A549 (cell line): ENCODE measurements around the gene MSANTD1. TPM values are rescaled to one million over a fixed set of nuclear protein-coding genes. Genes with fewer than 3 reads are reported as not detected.

ENCODE experiments used
- ATAC-seq, 2 experiments: fragments of 200-7000 bp in 1 of 2; fragments of >200 bp in 1 of 2; cut with Nextera tagmentation in 1 of 2; cut with Tn5 transposase in 1 of 2; 3 replicates each; pipeline versions ENCODE4 v1.8.0 to v1.9.1; 2018 to 2020; ENCODE audit warnings: mild to moderate bottlenecking in 1 of 2, moderate library complexity in 1 of 2
- CTCF ChIA-PET: fragments of 300-600 bp; sonication (Branson Sonifier 250); formaldehyde crosslinking; extraction: SDS; loops from one replicate; lab custom pipeline; 2021; ENCODE audit warnings: antibody characterized with exemption, inconsistent platforms; lab: Yijun Ruan, JAX
- POLR2A ChIA-PET: fragments of 350-600 bp; formaldehyde crosslinking; extraction: SDS; loops from one replicate; lab custom pipeline; 2021; ENCODE audit warnings: antibody characterized with exemption, inconsistent platforms; lab: Yijun Ruan, JAX
- DNase-seq, 2 experiments: peaks; one replicate each; pipeline versions ENCODE4 v3.0.0 to v3.0.0-alpha.2; 2011 to 2016; ENCODE audit warnings: low read depth in 1 of 2, low spot score in 1 of 2
- FAIRE-seq: peaks from 2 replicates; lab custom pipeline; 2011; peaks lifted over from hg19 to GRCh38; lab: Jason Lieb, UNC
- H3K27ac ChIP-seq, 2 experiments: fragments of >200 bp; sonication (Bioruptor Twin); formaldehyde crosslinking; 3 replicates each; pipeline ENCODE4 v1.5.1; 2016 to 2017
- H3K4me1 ChIP-seq: fragments of >200 bp; sonication (Bioruptor Twin); formaldehyde crosslinking; 3 replicates; pipeline ENCODE4 v1.6.1; 2016
- H3K4me2 ChIP-seq: fragments of >200 bp; sonication (Bioruptor Twin); formaldehyde crosslinking; 3 replicates; pipeline ENCODE4 v1.6.1; 2016
- H3K4me3 ChIP-seq: fragments of >200 bp; sonication (Bioruptor Twin); formaldehyde crosslinking; 3 replicates; pipeline ENCODE4 v1.5.1; 2016
- H3K9me3 ChIP-seq: fragments of >200 bp; sonication (Bioruptor Twin); formaldehyde crosslinking; 3 replicates; pipeline ENCODE4 v1.6.1; 2016
- CBX2 ChIP-seq: fragments of 200-600 bp; sonication (generic); IDR thresholded peaks from 2 replicates; pipeline ENCODE4 v1.6.1; 2016; ENCODE audit warnings: low read depth, mild to moderate bottlenecking, borderline replicate concordance
- EHF ChIP-seq: fragments of 250-450 bp; sonication (Bioruptor Pico); IDR thresholded peaks from 2 replicates; pipeline ENCODE4 v1.5.0; 2020; ENCODE audit warnings: mild to moderate bottlenecking
- GATA3 ChIP-seq: IDR thresholded peaks from 2 replicates; pipeline ENCODE4 v1.6.1; 2012; ENCODE audit warnings: borderline replicate concordance
- HEYL ChIP-seq: fragments of 250-450 bp; sonication (Bioruptor Pico); IDR thresholded peaks from 2 replicates; pipeline ENCODE4 v1.8.0; 2021; ENCODE audit warnings: mild to moderate bottlenecking, moderate library complexity
- HOXA7 ChIP-seq: fragments of 250-450 bp; sonication (Bioruptor Pico); IDR thresholded peaks from 2 replicates; pipeline ENCODE4 v1.5.0; 2020; ENCODE audit warnings: mild to moderate bottlenecking, moderate library complexity
- HOXB13 ChIP-seq: fragments of 250-450 bp; sonication (Bioruptor Pico); IDR thresholded peaks from 2 replicates; pipeline ENCODE4 v1.5.0; 2020; ENCODE audit warnings: low read depth, mild to moderate bottlenecking, moderate library complexity
- HOXB5 ChIP-seq: fragments of 250-450 bp; sonication (Bioruptor Pico); IDR thresholded peaks from 2 replicates; pipeline ENCODE4 v1.5.0; 2020; ENCODE audit warnings: mild to moderate bottlenecking, moderate library complexity
- JUNB ChIP-seq: fragments of >200 bp; sonication (Bioruptor Twin); formaldehyde crosslinking; IDR thresholded peaks from 2 replicates; pipeline ENCODE4 v1.6.1; 2016
- KDM1A ChIP-seq: fragments of 200-600 bp; sonication (generic); IDR thresholded peaks from 2 replicates; pipeline ENCODE4 v1.6.1; 2016; ENCODE audit warnings: low read depth, mild to moderate bottlenecking
- KDM5A ChIP-seq: fragments of 200-600 bp; sonication (generic); IDR thresholded peaks from 2 replicates; pipeline ENCODE4 v1.6.1; 2016; ENCODE audit warnings: antibody characterized with exemption, mild to moderate bottlenecking
- MAFK ChIP-seq: fragments of 450-650 bp; IDR thresholded peaks from 2 replicates; pipeline ENCODE4 v1.6.1; 2014; ENCODE audit not compliant: partially characterized antibody
- MYC ChIP-seq: IDR thresholded peaks from 2 replicates; pipeline ENCODE4 v1.6.1; 2012; ENCODE audit warnings: mild to moderate bottlenecking, inconsistent platforms, low read length, improper control_type of control experiment, borderline replicate concordance
- NR3C1 ChIP-seq: fragments of >200 bp; sonication (Bioruptor Twin); formaldehyde crosslinking; IDR thresholded peaks from 3 replicates; pipeline ENCODE4 v1.6.1; 2017
- PHF8 ChIP-seq: fragments of 200-600 bp; sonication (generic); IDR thresholded peaks from 2 replicates; pipeline ENCODE4 v1.6.1; 2016; ENCODE audit warnings: low read depth, mild to moderate bottlenecking, antibody characterized with exemption, moderate library complexity, borderline replicate concordance
- POLR2A ChIP-seq: IDR thresholded peaks from 2 replicates; pipeline ENCODE4 v1.6.1; 2012; ENCODE audit warnings: mild to moderate bottlenecking, low read length
- RARB ChIP-seq: fragments of 250-450 bp; sonication (Bioruptor Pico); IDR thresholded peaks from 2 replicates; pipeline ENCODE4 v1.8.0; 2021; ENCODE audit warnings: mild to moderate bottlenecking, moderate library complexity
- RFX5 ChIP-seq: fragments of 450-650 bp; IDR thresholded peaks from 2 replicates; pipeline ENCODE4 v1.7.1; 2014; ENCODE audit warnings: antibody characterized with exemption, mild to moderate bottlenecking, moderate library complexity
- RNF2 ChIP-seq: fragments of 200-600 bp; sonication (generic); IDR thresholded peaks from 2 replicates; pipeline ENCODE4 v1.6.1; 2016; ENCODE audit warnings: low read depth, mild to moderate bottlenecking, antibody characterized with exemption, moderate library complexity, borderline replicate concordance
- SMC3 ChIP-seq: fragments of >200 bp; sonication (Bioruptor Twin); formaldehyde crosslinking; IDR thresholded peaks from 3 replicates; pipeline ENCODE4 v1.6.1; 2018; ENCODE audit warnings: inconsistent platforms
- TFCP2L1 ChIP-seq: fragments of 250-450 bp; sonication (Bioruptor Pico); IDR thresholded peaks from 2 replicates; pipeline ENCODE4 v1.5.0; 2021; ENCODE audit warnings: mild to moderate bottlenecking
- ZFP36 ChIP-seq: fragments of 450-650 bp; IDR thresholded peaks from 2 replicates; pipeline ENCODE4 v1.6.1; 2014; ENCODE audit warnings: borderline replicate concordance; ENCODE audit not compliant: partially characterized antibody
- WGBS: methylation state at CpG from one replicate; pipeline ENCODE4 v1.1.6; 2017; ENCODE audit errors: missing lambda C conversion rate; 5-methylcytosine and 5-hydroxymethylcytosine counted together
- polyA plus RNA-seq, 4 experiments: library from polyadenylated mRNA; depleted of rRNA in 3 of 4; stranded (reverse); fragments of >200 nt; fragmentation: RNase III in 1 of 4; extraction: RNeasy Plus Mini Kit Qiagen cat#74134 plus additional on column Dnase treatment in 1 of 4; gene quantifications; 2 replicates in 3 of 4; 3 replicates in 1 of 4; pipeline ENCODE4 v1.2.3, GENCODE V29; 2011 to 2017
- TF ChIP-seq, protein P1 (sequence below): fragments of >200 bp; sonication (Bioruptor Twin); formaldehyde crosslinking; IDR thresholded peaks from 3 replicates; pipeline ENCODE4 v1.6.1; 2016
- TF ChIP-seq, protein P2 (sequence below): fragments of >200 bp; sonication (Bioruptor Twin); formaldehyde crosslinking; IDR thresholded peaks from 3 replicates; pipeline ENCODE4 v1.5.1; 2016
- TF ChIP-seq, protein P3 (sequence below): IDR thresholded peaks from 2 replicates; pipeline ENCODE4 v1.6.1; 2012

MSANTD1 gene
- polyA plus RNA-seq, 2 of the 4 experiments (the other 2 are of a cell fraction): 0.08 to 0.12 TPM

DNA sequence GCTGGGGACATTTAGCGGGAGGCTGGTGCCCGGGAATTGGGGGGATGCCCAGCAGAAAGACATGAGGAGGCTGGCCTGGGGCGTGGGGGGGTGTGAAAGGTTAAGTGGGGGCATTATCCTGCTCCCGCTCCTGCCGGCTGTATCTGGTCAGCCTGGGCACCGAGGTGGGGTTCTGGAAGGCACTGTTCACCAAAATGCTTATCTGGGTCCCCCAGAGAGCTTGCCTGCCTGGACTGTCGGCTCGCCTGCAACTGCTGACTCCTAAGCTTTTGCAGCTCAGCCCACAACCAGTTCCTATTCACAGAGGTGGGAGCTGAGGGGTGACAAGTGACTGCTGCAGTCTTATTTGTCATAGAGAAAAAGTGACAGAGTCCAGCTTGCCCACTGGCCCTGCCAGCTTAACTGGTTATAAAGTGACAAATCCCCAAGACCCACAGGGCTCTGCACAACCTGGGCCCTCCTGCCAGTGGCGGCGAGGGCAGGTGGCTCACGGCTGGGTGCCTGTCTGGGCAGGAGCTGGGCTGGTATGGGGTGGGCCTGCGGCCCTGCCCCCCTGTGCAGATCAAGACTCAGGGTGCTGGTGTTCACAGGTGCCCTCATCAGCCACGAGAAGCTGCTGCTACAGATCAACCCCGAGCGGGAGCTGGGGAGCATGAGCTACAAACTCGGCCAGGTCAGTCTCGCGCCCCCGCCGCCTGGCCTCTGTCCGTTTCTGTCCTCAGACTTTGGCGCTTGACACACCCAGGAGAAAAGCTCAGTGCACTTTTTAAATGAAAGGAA is 23.7 kb upstream of the MSANTD1 start:
- Histone ChIP-seq H3K4me1 (no peaks in the 10 kb centered on the region), H3K4me3 (no peak overlapping the region), H3K27ac (no peak overlapping the region), H3K4me2 (no peak overlapping the region), H3K9me3 (no peaks in the 10 kb centered on the region)
- ATAC-seq: no peak
- TF ChIP-seq RARB: no peak
- TF ChIP-seq HEYL (CRISPR knock-in tag): no peak
- TF ChIP-seq, protein P1, sequence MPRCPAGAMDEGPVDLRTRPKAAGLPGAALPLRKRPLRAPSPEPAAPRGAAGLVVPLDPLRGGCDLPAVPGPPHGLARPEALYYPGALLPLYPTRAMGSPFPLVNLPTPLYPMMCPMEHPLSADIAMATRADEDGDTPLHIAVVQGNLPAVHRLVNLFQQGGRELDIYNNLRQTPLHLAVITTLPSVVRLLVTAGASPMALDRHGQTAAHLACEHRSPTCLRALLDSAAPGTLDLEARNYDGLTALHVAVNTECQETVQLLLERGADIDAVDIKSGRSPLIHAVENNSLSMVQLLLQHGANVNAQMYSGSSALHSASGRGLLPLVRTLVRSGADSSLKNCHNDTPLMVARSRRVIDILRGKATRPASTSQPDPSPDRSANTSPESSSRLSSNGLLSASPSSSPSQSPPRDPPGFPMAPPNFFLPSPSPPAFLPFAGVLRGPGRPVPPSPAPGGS: no peak
- TF ChIP-seq RNF2: no peak
- TF ChIP-seq SMC3: no peak
- no peak for TF ChIP-seq JUNB
- TF ChIP-seq, protein P2, sequence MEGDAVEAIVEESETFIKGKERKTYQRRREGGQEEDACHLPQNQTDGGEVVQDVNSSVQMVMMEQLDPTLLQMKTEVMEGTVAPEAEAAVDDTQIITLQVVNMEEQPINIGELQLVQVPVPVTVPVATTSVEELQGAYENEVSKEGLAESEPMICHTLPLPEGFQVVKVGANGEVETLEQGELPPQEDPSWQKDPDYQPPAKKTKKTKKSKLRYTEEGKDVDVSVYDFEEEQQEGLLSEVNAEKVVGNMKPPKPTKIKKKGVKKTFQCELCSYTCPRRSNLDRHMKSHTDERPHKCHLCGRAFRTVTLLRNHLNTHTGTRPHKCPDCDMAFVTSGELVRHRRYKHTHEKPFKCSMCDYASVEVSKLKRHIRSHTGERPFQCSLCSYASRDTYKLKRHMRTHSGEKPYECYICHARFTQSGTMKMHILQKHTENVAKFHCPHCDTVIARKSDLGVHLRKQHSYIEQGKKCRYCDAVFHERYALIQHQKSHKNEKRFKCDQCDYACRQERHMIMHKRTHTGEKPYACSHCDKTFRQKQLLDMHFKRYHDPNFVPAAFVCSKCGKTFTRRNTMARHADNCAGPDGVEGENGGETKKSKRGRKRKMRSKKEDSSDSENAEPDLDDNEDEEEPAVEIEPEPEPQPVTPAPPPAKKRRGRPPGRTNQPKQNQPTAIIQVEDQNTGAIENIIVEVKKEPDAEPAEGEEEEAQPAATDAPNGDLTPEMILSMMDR: no peak
- no peak for TF ChIP-seq HOXB13
- TF ChIP-seq HOXB5 (CRISPR knock-in tag): no peak
- POLR2A ChIA-PET: no interaction called here
- no peak for DNase-seq
- CTCF ChIA-PET: interaction anchor here (0.7 to 1.5 kb wide), 3 partner anchors 9 to 255 kb away, joined by 3 to 4 read pairs (median 3); partner anchors contain the start of gene MSANTD1
- 92% methylated on average over 17 of the region's 22 CpGs for WGBS
- FAIRE-seq: no peak

DNA sequence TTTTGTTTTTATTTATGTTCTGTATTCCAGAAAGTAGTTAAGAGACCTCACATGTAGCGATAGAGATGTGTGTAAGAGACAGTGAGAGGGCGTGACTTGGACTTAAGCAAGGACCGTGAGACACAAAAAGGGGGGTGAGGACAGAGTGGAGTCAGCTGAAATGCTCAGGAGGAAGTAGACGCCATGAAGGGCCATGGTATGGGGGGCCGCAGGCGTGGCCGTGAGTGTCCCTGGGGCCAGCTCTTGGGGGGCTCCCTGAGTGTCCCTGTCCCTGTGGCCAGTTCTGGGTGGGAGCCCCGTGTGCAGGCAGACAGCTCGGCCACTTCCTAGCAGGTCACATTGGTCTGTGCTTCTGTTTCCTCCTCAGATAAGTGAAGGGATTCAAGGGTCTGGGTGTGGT is 23.0 kb upstream of the MSANTD1 start:
- DNase-seq (no peak), ATAC-seq (no peak), FAIRE-seq (no peak)
- ChIA-PET CTCF (interaction anchor here (0.7 to 1.5 kb wide), 2 partner anchors 23 to 254 kb away, joined by 3 read pairs; partner anchors contain the start of gene MSANTD1), POLR2A (no interaction called here)
- no peak for TF ChIP-seq ZFP36
- TF ChIP-seq PHF8: no peak
- no peak for TF ChIP-seq KDM1A
- TF ChIP-seq CBX2: no peak
- no peak for TF ChIP-seq HOXA7 (CRISPR knock-in tag)
- TF ChIP-seq MYC: no peak
- WGBS: 79% methylated on average over 7 of the region's 9 CpGs
- Histone ChIP-seq H3K4me1 (no peaks in the 10 kb centered on the region), H3K4me2 (no peak overlapping the region), H3K4me3 (no peak overlapping the region), H3K9me3 (no peaks in the 10 kb centered on the region), H3K27ac (no peak overlapping the region)

DNA sequence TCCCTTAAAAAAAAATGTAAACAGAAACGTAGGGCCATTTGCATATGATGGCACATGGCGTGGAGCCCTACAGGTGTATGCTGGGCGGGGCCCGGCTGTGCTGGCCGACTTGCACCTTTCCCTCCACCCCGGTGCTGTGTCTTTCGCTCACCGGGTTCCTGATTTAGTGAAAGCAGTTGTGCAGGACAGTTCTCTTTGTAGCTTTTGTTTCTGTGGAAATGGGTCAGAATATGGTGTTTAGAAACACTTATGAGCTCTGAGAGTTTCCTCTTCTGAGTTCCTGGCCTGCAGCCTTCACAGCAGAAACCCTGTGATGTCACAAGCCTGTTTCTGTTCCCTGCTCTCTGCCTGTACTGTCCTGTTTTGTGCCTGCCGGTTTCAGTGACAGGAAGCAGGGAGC is 22.5 kb upstream of the MSANTD1 start:
- no peak for TF ChIP-seq RFX5
- no peak for TF ChIP-seq KDM5A
- no peak for TF ChIP-seq MAFK
- TF ChIP-seq, protein P1: no peak
- TF ChIP-seq RNF2: no peak
- no peak for TF ChIP-seq EHF (CRISPR knock-in tag)
- TF ChIP-seq POLR2A: no peak
- TF ChIP-seq HOXB13: no peak
- TF ChIP-seq JUNB: no peak
- TF ChIP-seq, protein P3, sequence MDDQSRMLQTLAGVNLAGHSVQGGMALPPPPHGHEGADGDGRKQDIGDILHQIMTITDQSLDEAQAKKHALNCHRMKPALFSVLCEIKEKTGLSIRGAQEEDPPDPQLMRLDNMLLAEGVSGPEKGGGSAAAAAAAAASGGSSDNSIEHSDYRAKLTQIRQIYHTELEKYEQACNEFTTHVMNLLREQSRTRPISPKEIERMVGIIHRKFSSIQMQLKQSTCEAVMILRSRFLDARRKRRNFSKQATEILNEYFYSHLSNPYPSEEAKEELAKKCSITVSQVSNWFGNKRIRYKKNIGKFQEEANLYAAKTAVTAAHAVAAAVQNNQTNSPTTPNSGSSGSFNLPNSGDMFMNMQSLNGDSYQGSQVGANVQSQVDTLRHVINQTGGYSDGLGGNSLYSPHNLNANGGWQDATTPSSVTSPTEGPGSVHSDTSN: no peak
- no peak for TF ChIP-seq HEYL (CRISPR knock-in tag)
- no peak for TF ChIP-seq RARB
- no peak for TF ChIP-seq GATA3
- no peak for TF ChIP-seq NR3C1
- no peak for TF ChIP-seq TFCP2L1 (CRISPR knock-in tag)
- no peak overlapping the region for H3K27ac ChIP-seq
- POLR2A ChIA-PET: no interaction called here
- DNase-seq (no peak), FAIRE-seq (no peak), ATAC-seq (no peak)
- no peak overlapping the region for H3K4me3 ChIP-seq
- no peak overlapping the region for H3K4me2 ChIP-seq
- H3K9me3 ChIP-seq: no peaks in the 10 kb centered on the region
- CTCF ChIA-PET: interaction anchor here (1.5 kb wide), 1 partner anchor 23 kb away, joined by 3 read pairs; the partner anchor contains the start of gene MSANTD1
- WGBS: 86% methylated on average over 9 of the region's 9 CpGs
- no peaks in the 10 kb centered on the region for H3K4me1 ChIP-seq
